GM12865 (cell line): ENCODE data around the gene MAPKBP1.

Source experiments
- DNase-seq: peaks from one replicate; pipeline ENCODE4 v3.0.0; 2010; ENCODE audit warnings: low read depth
- H3K4me3 ChIP-seq: 2 replicates; pipeline ENCODE4 v1.5.1; 2011; ENCODE audit warnings: mild to moderate bottlenecking, low read depth, low read length, control low read depth
- CTCF ChIP-seq: IDR thresholded peaks from 2 replicates; pipeline ENCODE4 v1.5.1; 2011; ENCODE audit warnings: low read length, control low read depth, low read depth, inconsistent platforms; ENCODE audit not compliant: insufficient read depth; ENCODE audit errors: missing control alignments

MAPKBP1 gene

GRCh38 chr15:41820791-41821423 lies 46.6 kb downstream of the MAPKBP1 start:
- H3K4me3 ChIP-seq: no peak overlapping the region
- no peak for DNase-seq
- TF ChIP-seq CTCF: no peak

- no peak for DNase-seq
- H3K4me3 ChIP-seq: no peak overlapping the region
- no peak for TF ChIP-seq CTCF
Observed at GRCh38 chr15:41821831-41822230, 47.5 kb downstream of the MAPKBP1 start.

- DNase-seq: no peak
- no peak overlapping the region for H3K4me3 ChIP-seq
- TF ChIP-seq CTCF: no peak
Observed at GRCh38 chr15:41822471-41822870, 48.2 kb downstream of the MAPKBP1 start.

- no peak overlapping the region for H3K4me3 ChIP-seq
- no peak for TF ChIP-seq CTCF
- no peak for DNase-seq
Observed at GRCh38 chr15:41822957-41823356, 48.7 kb downstream of the MAPKBP1 start.

GRCh38 chr15:41823502-41823901 lies 49.2 kb downstream of the MAPKBP1 start:
- DNase-seq: no peak
- no peak for TF ChIP-seq CTCF
- no peak overlapping the region for H3K4me3 ChIP-seq

- no peak overlapping the region for H3K4me3 ChIP-seq
- no peak for TF ChIP-seq CTCF
- no peak for DNase-seq
Observed at GRCh38 chr15:41824062-41824745, 49.9 kb downstream of the MAPKBP1 start.

- TF ChIP-seq CTCF: no peak
- DNase-seq: no peak
- H3K4me3 ChIP-seq: no peak overlapping the region
Observed at GRCh38 chr15:41825145-41825544, 50.9 kb downstream of the MAPKBP1 start.
